HG03103 (cell line): ENCODE measurements around the gene IQSEC1.
A peak's percentile ranks its signal among the peaks of the same experiment; 100 is the strongest.

Experiments used
- ATAC-seq: cut with Tn5 transposase; IDR thresholded peaks from one replicate; pipeline ENCODE4 v1.9.1; 2021; ENCODE audit warnings: low read depth; ENCODE audit not compliant: unreplicated experiment

Gene IQSEC1

GRCh38 chr3:12990781-12991480 is 82.3 kb downstream of the IQSEC1 start:
- ATAC-seq = no peak

- no peak for ATAC-seq
Measured at GRCh38 chr3:12990306-12990705, 82.9 kb downstream of the IQSEC1 start.

- ATAC-seq = no peak
Measured at GRCh38 chr3:12988728-12989454, 84.3 kb downstream of the IQSEC1 start.

- ATAC-seq = no peak
Measured at GRCh38 chr3:12987602-12988001, 85.6 kb downstream of the IQSEC1 start.

GRCh38 chr3:12986986-12987385 is 86.2 kb downstream of the IQSEC1 start:
- no peak for ATAC-seq

GRCh38 chr3:12986521-12986920 is 86.7 kb downstream of the IQSEC1 start:
- ATAC-seq = no peak

DNA sequence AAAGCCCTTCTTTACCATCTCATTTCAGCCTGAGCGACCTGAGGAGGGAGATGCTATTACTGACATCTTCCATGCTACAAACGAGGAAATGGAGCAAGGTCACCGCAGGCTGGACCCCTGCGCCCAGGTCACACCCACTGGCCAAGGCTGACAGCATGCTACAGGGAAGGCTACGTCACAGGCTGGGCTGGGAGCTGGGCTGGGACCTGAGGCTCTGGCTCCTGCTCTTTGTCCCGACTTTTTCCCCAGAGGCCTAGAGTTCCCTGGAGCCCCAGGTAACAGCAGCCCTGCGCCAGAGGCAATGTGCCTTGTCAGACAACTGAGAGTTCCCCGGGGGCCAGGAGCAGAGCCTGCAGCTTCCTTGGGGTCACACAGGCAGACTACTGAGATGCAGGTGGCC is 87.2 kb downstream of the IQSEC1 start:
- no peak for ATAC-seq

- no peak for ATAC-seq
Measured at GRCh38 chr3:12985148-12985547, 88.1 kb downstream of the IQSEC1 start.

DNA sequence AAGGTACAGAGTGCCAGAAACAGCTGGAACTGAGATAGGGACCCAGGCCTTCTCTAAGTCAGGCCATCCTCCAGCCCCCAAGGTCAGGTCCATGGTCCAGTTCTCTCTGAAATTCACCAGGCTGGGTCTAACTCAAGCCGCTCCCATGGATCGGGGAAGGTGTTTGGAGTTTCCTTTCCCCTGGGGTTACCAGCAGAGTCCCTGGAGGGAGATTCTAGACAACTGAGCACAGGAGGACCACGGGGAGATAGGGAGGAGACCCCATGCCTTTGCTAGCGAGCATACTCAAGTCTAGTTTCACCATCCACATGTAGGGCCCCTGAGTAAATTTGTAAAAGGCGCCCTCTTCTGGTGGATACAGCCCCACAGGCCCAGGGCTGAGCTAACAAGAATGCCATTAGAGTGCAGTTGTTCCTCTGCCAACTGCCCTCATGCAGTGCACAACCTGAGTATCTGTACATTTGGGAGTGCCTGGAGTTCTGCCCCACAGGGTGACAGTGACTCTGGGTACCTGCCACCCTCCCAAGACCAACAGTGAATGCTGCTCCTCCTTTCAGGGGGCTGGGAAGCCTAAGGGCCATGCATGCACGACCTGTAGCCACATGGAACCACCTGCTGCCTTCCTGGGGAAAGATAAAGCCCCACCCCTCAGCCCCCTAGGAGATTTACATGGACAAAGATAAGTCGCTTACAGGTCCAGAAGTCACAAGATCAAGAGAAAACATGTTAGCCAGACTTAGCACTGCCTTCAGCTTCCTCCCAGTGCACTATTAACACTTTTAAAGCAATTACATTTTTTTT is 89.0 kb downstream of the IQSEC1 start:
- no peak for ATAC-seq

DNA sequence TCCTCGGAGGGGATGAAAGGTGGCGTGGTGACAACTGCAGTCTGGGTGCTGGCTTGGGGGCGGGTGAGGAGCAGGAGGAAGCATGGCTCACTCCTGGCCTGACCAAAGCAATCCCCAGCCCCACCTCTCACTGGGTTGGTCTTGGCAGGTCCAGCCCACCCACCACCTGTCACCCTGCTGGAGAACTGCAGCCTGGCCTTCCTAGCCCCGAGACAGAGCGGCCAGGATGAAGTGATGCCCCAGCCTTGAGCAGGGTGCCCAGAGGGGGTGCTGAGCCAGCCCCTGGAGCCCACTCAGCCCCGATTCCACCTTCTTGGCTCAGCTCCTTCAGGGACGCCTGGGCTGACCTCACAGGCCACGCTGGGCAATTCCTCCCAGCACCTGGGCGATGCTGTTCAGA is 89.9 kb downstream of the IQSEC1 start:
- ATAC-seq = no peak

DNA sequence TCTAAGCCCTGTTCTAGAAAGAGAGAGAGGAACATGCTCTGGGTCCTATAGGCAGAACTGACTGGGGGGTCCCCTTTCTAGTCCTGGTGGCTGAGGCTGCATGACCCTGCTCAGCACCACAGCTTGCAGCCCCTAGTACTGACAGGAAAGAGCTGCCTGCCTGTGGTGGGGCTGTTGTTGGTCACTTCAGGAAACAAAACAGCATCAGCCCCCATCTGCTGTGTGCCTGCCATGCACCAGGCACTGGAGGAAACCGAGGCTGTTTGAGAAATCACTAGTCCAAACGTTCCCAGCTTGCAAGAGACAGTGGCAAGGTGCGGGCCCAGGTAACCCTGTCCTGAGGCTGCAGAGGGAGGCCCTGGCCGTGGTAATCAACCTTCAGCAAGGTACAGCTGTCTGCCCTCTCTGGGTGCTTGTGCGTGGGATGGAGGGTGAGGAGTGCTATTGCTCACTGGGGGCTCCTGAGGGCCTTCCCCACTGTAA is 90.6 kb downstream of the IQSEC1 start:
- ATAC-seq = peak; percentile 44

GRCh38 chr3:12981306-12982275 is 91.6 kb downstream of the IQSEC1 start:
- no peak for ATAC-seq

DNA sequence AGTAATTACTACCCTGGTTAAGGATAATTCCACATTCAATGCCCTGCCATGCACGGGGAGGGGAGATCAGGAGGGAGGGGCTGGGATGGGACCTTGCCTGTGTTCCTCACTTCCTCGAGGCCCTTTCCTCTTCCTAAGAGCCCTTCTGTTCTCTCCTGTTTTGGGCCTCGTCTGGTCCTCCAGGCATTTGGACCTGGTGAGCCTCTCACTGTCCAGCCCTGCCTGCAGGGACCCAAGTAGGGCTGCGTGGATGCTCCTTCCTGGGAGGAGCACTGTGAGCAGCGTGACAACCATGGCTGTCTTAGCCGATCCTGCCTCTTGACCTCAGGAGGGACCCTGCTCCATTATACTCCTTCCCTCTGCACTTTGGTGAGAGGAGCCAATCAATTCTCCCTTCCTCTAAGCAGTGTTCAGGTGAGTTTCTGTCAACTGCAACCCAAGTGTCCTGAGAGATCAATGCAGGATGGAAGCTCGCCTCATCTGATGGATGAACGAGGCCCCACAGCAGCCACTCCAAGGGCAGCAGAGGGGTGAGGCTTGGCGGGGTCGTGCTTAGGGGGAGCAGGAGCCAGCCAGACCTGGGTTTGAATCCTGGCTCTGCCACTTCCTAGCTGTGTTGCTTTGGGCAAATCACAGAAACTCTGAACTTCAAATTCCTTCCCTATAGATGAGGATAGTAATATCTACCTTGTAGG is 92.5 kb downstream of the IQSEC1 start:
- ATAC-seq = no peak

GRCh38 chr3:12979947-12980487 is 93.2 kb downstream of the IQSEC1 start:
- ATAC-seq = no peak

- no peak for ATAC-seq
Measured at GRCh38 chr3:12979151-12979946, 93.9 kb downstream of the IQSEC1 start.

- ATAC-seq = no peak
Measured at GRCh38 chr3:12978682-12979081, 94.5 kb downstream of the IQSEC1 start.

DNA sequence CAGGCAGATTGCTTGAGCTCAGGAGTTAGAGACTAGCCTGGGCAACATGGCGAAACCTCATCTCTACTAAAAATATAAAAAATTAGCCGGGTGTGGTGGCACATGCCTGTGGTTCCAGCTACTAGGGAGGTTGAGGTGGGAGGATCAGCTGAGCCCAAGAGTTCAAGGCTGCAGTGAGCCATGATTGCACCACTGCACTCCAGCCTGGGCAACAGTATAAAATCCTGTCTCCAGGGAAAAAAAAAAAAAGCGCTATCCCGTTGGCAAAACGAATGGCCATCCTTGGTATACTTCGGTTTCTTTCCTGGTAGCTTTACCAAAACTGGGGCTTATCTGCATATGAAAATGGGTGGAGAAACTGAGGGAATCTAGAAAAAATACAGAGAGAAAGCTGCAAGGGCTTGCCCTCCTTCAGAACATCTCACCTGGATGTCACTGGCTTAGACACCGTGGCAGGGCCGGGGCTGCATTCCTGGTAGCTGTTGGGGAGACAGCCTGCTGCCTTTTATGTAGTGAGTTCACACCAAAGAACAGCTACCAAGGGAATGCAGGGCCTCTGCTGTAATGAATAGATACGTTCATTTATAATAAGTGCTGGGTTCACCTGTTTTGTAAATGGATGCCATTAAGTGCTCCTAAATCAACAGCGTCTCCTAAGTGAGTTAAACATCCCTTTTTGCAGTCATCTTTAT is 96.0 kb downstream of the IQSEC1 start:
- no peak for ATAC-seq
